Measurements from ENCODE around the gene MED28.
A peak's percentile ranks its signal among the peaks of the same experiment; 100 is the strongest.

Gene MED28

DNA sequence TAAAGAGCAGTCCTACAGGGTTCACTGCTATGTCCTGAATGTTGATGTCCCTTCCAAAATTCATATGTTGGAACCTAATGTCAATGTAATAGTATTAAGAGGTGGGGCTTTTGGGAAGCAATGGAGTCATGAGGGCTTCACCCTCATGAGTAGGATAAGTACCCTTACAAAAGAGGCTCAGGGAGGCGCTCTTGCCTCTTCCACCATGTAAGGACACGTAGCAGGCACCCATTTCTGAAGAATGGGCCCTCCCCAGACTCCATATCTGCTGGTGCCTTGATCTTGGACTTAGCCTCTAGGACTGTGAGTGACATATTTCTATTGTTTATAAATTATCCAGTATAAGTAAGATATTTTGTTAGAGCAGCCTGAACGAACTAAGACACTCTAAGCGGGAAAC, 15.8 kb downstream of the MED28 start:
- Histone ChIP-seq H3K4me2 (ENCODE audit: low read length) (no peak overlapping the region), H3K79me2 (ENCODE audit: control insufficient read depth, insufficient read depth, low read length, poor library complexity) (no peaks in the 10 kb centered on the region), H3K23ac (ENCODE audit: low read length) (no peak overlapping the region), H3K4me1 (ENCODE audit: control insufficient read depth in 1 of 2, insufficient read depth in 2 of 2, low read length in 2 of 2) (no peaks in the 10 kb centered on the region), H3K36me3 (ENCODE audit: control insufficient read depth in 1 of 2, insufficient read depth in 2 of 2, low read length in 2 of 2) (peaks cover 40 to 59% of the 10 kb centered on the region in 2 experiments), H2AK5ac (ENCODE audit: low read length) (no peak overlapping the region), H3K27me3 (ENCODE audit: insufficient read depth, low read length) (no peaks in the 10 kb centered on the region), H4K91ac (ENCODE audit: low read depth, low read length) (no peak overlapping the region), H2BK120ac (ENCODE audit: insufficient read depth, low read length, poor library complexity) (no peak overlapping the region), H4K8ac (ENCODE audit: low read depth, low read length) (no peak overlapping the region), H3K4ac (ENCODE audit: low read depth, low read length) (no peak overlapping the region), H2AFZ (ENCODE audit: insufficient read depth, low read length, poor library complexity) (no peak overlapping the region), H2BK5ac (ENCODE audit: low read depth, low read length, poor library complexity) (no peak overlapping the region), H3K9me3 (ENCODE audit: insufficient read depth, low read depth, low read length) (no peaks in the 10 kb centered on the region), H3K9ac (ENCODE audit: low read length) (no peak overlapping the region), H3K4me3 (ENCODE audit: low read depth, low read length) (no peak overlapping the region), H2BK12ac (ENCODE audit: low read length) (no peak overlapping the region), H4K12ac (ENCODE audit: low read depth, low read length) (no peak overlapping the region), H3K14ac (ENCODE audit: low read length) (no peak overlapping the region), H3K18ac (ENCODE audit: low read length) (no peak overlapping the region), H3K79me1 (ENCODE audit: low read length) (no peaks in the 10 kb centered on the region), H3K27ac (ENCODE audit: low read depth, low read length) (no peak overlapping the region)
- DNase-seq, result no peak
- WGBS (ENCODE audit: extremely low coverage, insufficient coverage, insufficient read length), result no CpG with 5 or more reads among the region's 4 CpGs

DNA sequence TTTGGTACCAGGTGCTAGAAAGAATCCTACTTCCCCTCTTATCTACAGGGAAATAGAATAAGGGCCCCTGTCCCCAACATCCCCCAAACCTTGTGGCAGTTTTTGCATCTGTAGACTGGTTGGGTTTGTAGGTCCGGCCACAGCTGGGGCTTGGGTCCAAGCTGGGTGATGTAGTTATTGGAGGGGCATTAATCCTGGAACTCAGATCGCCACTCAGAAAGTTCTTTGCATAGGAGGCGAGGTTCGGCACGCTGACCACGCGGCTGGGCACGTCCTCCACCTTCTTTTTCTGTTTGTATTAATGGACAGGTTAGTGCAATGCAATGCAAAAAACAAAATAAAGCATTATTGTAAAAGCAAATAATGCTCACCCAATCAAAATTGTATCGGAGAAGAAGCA, 19.2 kb downstream of the MED28 start:
- no peak overlapping the region for H2AK5ac ChIP-seq (ENCODE audit: low read length)
- no peak overlapping the region for H4K12ac ChIP-seq (ENCODE audit: low read depth, low read length)
- no CpG with 5 or more reads among the region's 9 CpGs for WGBS (ENCODE audit: extremely low coverage, insufficient coverage, insufficient read length)

GRCh38 chr4:17635056-17635455, 20.6 kb downstream of the MED28 start:
- no peak for DNase-seq
- Histone ChIP-seq H3K14ac (ENCODE audit: low read length) (no peak overlapping the region), H3K27ac (ENCODE audit: low read depth, low read length) (no peak overlapping the region), H3K23ac (ENCODE audit: low read length) (no peak overlapping the region), H3K27me3 (ENCODE audit: insufficient read depth, low read length) (no peaks in the 10 kb centered on the region), H3K36me3 (ENCODE audit: control insufficient read depth in 1 of 2, insufficient read depth in 2 of 2, low read length in 2 of 2) (peaks cover 31 to 45% of the 10 kb centered on the region in 2 experiments), H3K4me3 (ENCODE audit: low read depth, low read length) (no peak overlapping the region), H3K9me3 (ENCODE audit: insufficient read depth, low read depth, low read length) (no peaks in the 10 kb centered on the region), H3K18ac (ENCODE audit: low read length) (no peak overlapping the region), H4K12ac (ENCODE audit: low read depth, low read length) (no peak overlapping the region), H3K4me1 (ENCODE audit: control insufficient read depth in 1 of 2, insufficient read depth in 2 of 2, low read length in 2 of 2) (no peaks in the 10 kb centered on the region), H3K9ac (ENCODE audit: low read length) (no peak overlapping the region), H3K79me1 (ENCODE audit: low read length) (no peaks in the 10 kb centered on the region), H3K4me2 (ENCODE audit: low read length) (no peak overlapping the region), H2BK12ac (ENCODE audit: low read length) (no peak overlapping the region), H4K91ac (ENCODE audit: low read depth, low read length) (no peak overlapping the region), H3K79me2 (ENCODE audit: control insufficient read depth, insufficient read depth, low read length, poor library complexity) (no peaks in the 10 kb centered on the region), H2AK5ac (ENCODE audit: low read length) (no peak overlapping the region), H3K4ac (ENCODE audit: low read depth, low read length) (no peak overlapping the region), H2BK5ac (ENCODE audit: low read depth, low read length, poor library complexity) (no peak overlapping the region), H2AFZ (ENCODE audit: insufficient read depth, low read length, poor library complexity) (no peak overlapping the region), H2BK120ac (ENCODE audit: insufficient read depth, low read length, poor library complexity) (no peak overlapping the region), H4K8ac (ENCODE audit: low read depth, low read length) (no peak overlapping the region)
- WGBS (ENCODE audit: extremely low coverage, insufficient coverage, insufficient read length), result no CpG with 5 or more reads among the region's 4 CpGs

More for the DNA sequence above, 19.2 kb downstream of the MED28 start:
- H4K91ac ChIP-seq (ENCODE audit: low read depth, low read length), result no peak overlapping the region
- no peak overlapping the region for H3K4me3 ChIP-seq (ENCODE audit: low read depth, low read length)
- H2BK5ac ChIP-seq (ENCODE audit: low read depth, low read length, poor library complexity), result no peak overlapping the region
- H3K4me2 ChIP-seq (ENCODE audit: low read length), result no peak overlapping the region
- no peak overlapping the region for H3K14ac ChIP-seq (ENCODE audit: low read length)
- H3K23ac ChIP-seq (ENCODE audit: low read length), result no peak overlapping the region
- no peaks in the 10 kb centered on the region for H3K4me1 ChIP-seq (ENCODE audit: control insufficient read depth in 1 of 2, insufficient read depth in 2 of 2, low read length in 2 of 2)
- DNase-seq, result no peak
- no peaks in the 10 kb centered on the region for H3K27me3 ChIP-seq (ENCODE audit: insufficient read depth, low read length)
- no peaks in the 10 kb centered on the region for H3K79me1 ChIP-seq (ENCODE audit: low read length)
- no peak overlapping the region for H2BK12ac ChIP-seq (ENCODE audit: low read length)
- no peak overlapping the region for H3K18ac ChIP-seq (ENCODE audit: low read length)
- no peak overlapping the region for H2BK120ac ChIP-seq (ENCODE audit: insufficient read depth, low read length, poor library complexity)
- no peak overlapping the region for H3K27ac ChIP-seq (ENCODE audit: low read depth, low read length)
- no peak overlapping the region for H2AFZ ChIP-seq (ENCODE audit: insufficient read depth, low read length, poor library complexity)
- H3K79me2 ChIP-seq (ENCODE audit: control insufficient read depth, insufficient read depth, low read length, poor library complexity), result no peaks in the 10 kb centered on the region
- no peak overlapping the region for H4K8ac ChIP-seq (ENCODE audit: low read depth, low read length)
- H3K9me3 ChIP-seq (ENCODE audit: insufficient read depth, low read depth, low read length), result no peaks in the 10 kb centered on the region
- peaks cover 29 to 43% of the 10 kb centered on the region in 2 experiments for H3K36me3 ChIP-seq (ENCODE audit: control insufficient read depth in 1 of 2, insufficient read depth in 2 of 2, low read length in 2 of 2)
- no peak overlapping the region for H3K9ac ChIP-seq (ENCODE audit: low read length)
- H3K4ac ChIP-seq (ENCODE audit: low read depth, low read length), result no peak overlapping the region

GRCh38 chr4:17636341-17636695, 21.9 kb downstream of the MED28 start:
- Histone ChIP-seq H3K4me3 (ENCODE audit: low read depth, low read length) (no peak overlapping the region), H4K12ac (ENCODE audit: low read depth, low read length) (no peak overlapping the region), H3K9me3 (ENCODE audit: insufficient read depth, low read depth, low read length) (no peaks in the 10 kb centered on the region), H4K91ac (ENCODE audit: low read depth, low read length) (no peak overlapping the region), H3K27me3 (ENCODE audit: insufficient read depth, low read length) (no peaks in the 10 kb centered on the region), H2BK5ac (ENCODE audit: low read depth, low read length, poor library complexity) (no peak overlapping the region), H3K23ac (ENCODE audit: low read length) (no peak overlapping the region), H3K27ac (ENCODE audit: low read depth, low read length) (no peak overlapping the region), H3K4me1 (ENCODE audit: control insufficient read depth in 1 of 2, insufficient read depth in 2 of 2, low read length in 2 of 2) (no peaks in the 10 kb centered on the region), H3K4me2 (ENCODE audit: low read length) (no peak overlapping the region), H2BK120ac (ENCODE audit: insufficient read depth, low read length, poor library complexity) (no peak overlapping the region), H2AK5ac (ENCODE audit: low read length) (no peak overlapping the region), H3K4ac (ENCODE audit: low read depth, low read length) (no peak overlapping the region), H3K14ac (ENCODE audit: low read length) (no peak overlapping the region), H3K79me1 (ENCODE audit: low read length) (no peaks in the 10 kb centered on the region), H3K9ac (ENCODE audit: low read length) (peak overlapping the region; percentile 70), H4K8ac (ENCODE audit: low read depth, low read length) (no peak overlapping the region), H3K36me3 (ENCODE audit: control insufficient read depth in 1 of 2, insufficient read depth in 2 of 2, low read length in 2 of 2) (peaks cover 28 to 39% of the 10 kb centered on the region in 2 experiments), H3K18ac (ENCODE audit: low read length) (no peak overlapping the region), H3K79me2 (ENCODE audit: control insufficient read depth, insufficient read depth, low read length, poor library complexity) (no peaks in the 10 kb centered on the region), H2AFZ (ENCODE audit: insufficient read depth, low read length, poor library complexity) (no peak overlapping the region), H2BK12ac (ENCODE audit: low read length) (no peak overlapping the region)
- no peak for DNase-seq
- WGBS (ENCODE audit: extremely low coverage, insufficient coverage, insufficient read length), result no CpG with 5 or more reads among the region's 17 CpGs
